Transverse colon (tissue), 4 donors: ENCODE data around the gene TRIM33. TPM values are rescaled to one million over a fixed set of nuclear protein-coding genes. Genes with fewer than 3 reads are reported as not detected.

Source experiments
- DNase-seq: peaks from one replicate; pipeline ENCODE4 v3.0.0-alpha.2; 2019
- H3K27ac ChIP-seq, 4 donors: fragments of 200-600 bp; sonication (generic); 2 replicates each; pipeline ENCODE4 v1.5.1; 2016 to 2018; ENCODE audit warnings: inconsistent platforms in 4 of 4
- H3K27me3 ChIP-seq: fragments of 200-600 bp; sonication (generic); 2 replicates; pipeline ENCODE4 v1.5.1; 2017; ENCODE audit warnings: inconsistent platforms
- H3K36me3 ChIP-seq, 4 donors: fragments of 200-600 bp; sonication (generic); 2 replicates each; pipeline ENCODE4 v1.5.1; 2017 to 2019; ENCODE audit warnings: inconsistent platforms in 4 of 4
- H3K4me1 ChIP-seq, 4 donors: fragments of 200-600 bp; sonication (generic); 2 replicates each; pipeline ENCODE4 v1.5.1; 2017 to 2020; ENCODE audit warnings: inconsistent platforms in 4 of 4
- H3K4me3 ChIP-seq, 4 donors: fragments of 200-600 bp; sonication (generic); 1 replicate in 1 of 4; 2 replicates in 3 of 4; pipeline versions ENCODE4 v1.5.1 to v1.6.1; 2017 to 2019; ENCODE audit warnings: inconsistent platforms in 4 of 4
- H3K9me3 ChIP-seq, 2 donors: fragments of 200-600 bp; sonication (generic); 2 replicates each; pipeline ENCODE4 v1.5.1; 2017 to 2019; ENCODE audit warnings: inconsistent platforms in 2 of 2
- EP300 ChIP-seq: sonication (generic); formaldehyde crosslinking; IDR thresholded peaks from one replicate; pipeline ENCODE4 v1.6.1; 2017; ENCODE audit warnings: antibody characterized with exemption, low read depth
- POLR2A ChIP-seq: fragments of 450-650 bp; IDR thresholded peaks from one replicate; pipeline ENCODE4 v1.6.1; 2016; ENCODE audit warnings: antibody characterized with exemption, mild to moderate bottlenecking, moderate library complexity
- POLR2AphosphoS5 ChIP-seq, 3 donors: sonication (generic); formaldehyde crosslinking; IDR thresholded peaks; one replicate each; pipeline ENCODE4 v1.6.1; 2016; ENCODE audit warnings: antibody characterized with exemption in 3 of 3
- WGBS, 2 donors: methylation state at CpG; one replicate each; pipeline ENCODE4 v1.1.5; 2018; ENCODE audit warnings: low coverage in 1 of 2; 5-methylcytosine and 5-hydroxymethylcytosine counted together
- in situ Hi-C, 4 donors: fragments of 200-750 bp; cut with MboI; loops; one replicate each; pipeline versions ENCODE4 v1.15.0 to v1.15.1; 2017; ENCODE audit warnings: low sequenced_read_pairs in 3 of 4, low pct_ligation_motif_present in 1 of 4, low pct_unique_long_range_greater_than_20kb in 1 of 4
- intact Hi-C: fragments of 100-400 bp; cut with DNase I; formaldehyde crosslinking; loops from one replicate; pipeline ENCODE4 v1.15.1; 2023; ENCODE audit warnings: low total_unique reads
- total RNA-seq, 4 donors: library from RNA; depleted of rRNA; stranded (reverse); fragments of >200 nt; gene quantifications; one replicate each; pipeline ENCODE4 v1.1.0, GENCODE V29; 2016
- TF ChIP-seq, protein P1 (sequence below), 5 experiments: fragments of 200-600 bp in 3 of 5; fragments of 450-650 bp in 2 of 5; sonication (generic) in 3 of 5; IDR thresholded peaks; 1 replicate in 2 of 5; 2 replicates in 3 of 5; pipeline ENCODE4 v1.5.1; 2016 to 2017; ENCODE audit warnings: antibody characterized with exemption in 5 of 5, inconsistent platforms in 3 of 5, mild to moderate bottlenecking in 2 of 5, moderate library complexity in 1 of 5

TRIM33 gene
- total RNA-seq, 4 donors from 2014 or later, result 35.4 to 53.7 (median 44.1) TPM

DNA sequence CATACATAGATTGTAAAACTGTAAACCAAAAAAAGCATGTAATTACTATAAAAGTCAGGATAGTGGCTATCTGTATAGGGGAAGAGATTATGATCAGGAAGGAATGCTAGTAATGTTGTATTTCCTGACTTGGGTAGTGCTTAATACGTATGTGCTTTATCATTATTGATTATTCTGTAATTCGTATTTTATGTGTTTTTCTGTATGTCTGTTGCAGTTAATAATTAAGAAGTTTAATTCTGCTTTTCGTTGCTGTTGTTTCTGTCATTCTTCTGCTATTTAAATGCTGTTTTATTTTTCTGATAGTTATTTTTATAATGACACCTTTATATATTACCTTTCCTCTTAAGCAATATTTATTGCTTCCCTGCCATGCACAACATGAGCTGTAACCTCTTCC is 29.3 kb upstream of the TRIM33 start:
- DNase-seq, result no peak
- H3K27ac ChIP-seq, result no peak overlapping the region

DNA sequence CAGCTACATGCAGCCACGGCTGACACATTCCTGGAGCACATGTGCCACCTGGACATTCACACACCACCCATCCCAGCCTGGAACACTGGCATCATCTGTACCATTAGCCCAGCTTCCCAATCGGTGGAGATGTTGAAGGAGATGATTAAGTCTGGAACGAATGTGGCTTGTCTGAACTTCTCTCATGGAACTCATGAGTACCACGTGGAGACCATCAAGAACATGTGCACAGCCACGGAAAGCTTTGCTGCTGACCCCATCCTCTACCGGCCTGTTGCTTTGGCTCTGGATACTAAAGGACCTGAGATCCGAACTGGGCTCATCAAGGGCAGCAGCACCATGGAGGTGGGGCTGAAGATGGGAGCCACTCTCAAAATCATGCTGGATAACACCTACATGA is 25.0 kb upstream of the TRIM33 start:
- no peak for DNase-seq

More for the DNA sequence above, 29.3 kb upstream of the TRIM33 start:
- Histone ChIP-seq H3K9me3 (no peaks in the 10 kb centered on the region), H3K4me3 (no peak overlapping the region), H3K4me1 (no peaks in the 10 kb centered on the region), H3K36me3 (no peaks in the 10 kb centered on the region), H3K27me3 (no peaks in the 10 kb centered on the region)
- WGBS, 2 donors, result 56 to 64% methylated on average over 3 of the region's 3 CpGs
- TF ChIP-seq EP300, result no peak
- TF ChIP-seq, protein P1, sequence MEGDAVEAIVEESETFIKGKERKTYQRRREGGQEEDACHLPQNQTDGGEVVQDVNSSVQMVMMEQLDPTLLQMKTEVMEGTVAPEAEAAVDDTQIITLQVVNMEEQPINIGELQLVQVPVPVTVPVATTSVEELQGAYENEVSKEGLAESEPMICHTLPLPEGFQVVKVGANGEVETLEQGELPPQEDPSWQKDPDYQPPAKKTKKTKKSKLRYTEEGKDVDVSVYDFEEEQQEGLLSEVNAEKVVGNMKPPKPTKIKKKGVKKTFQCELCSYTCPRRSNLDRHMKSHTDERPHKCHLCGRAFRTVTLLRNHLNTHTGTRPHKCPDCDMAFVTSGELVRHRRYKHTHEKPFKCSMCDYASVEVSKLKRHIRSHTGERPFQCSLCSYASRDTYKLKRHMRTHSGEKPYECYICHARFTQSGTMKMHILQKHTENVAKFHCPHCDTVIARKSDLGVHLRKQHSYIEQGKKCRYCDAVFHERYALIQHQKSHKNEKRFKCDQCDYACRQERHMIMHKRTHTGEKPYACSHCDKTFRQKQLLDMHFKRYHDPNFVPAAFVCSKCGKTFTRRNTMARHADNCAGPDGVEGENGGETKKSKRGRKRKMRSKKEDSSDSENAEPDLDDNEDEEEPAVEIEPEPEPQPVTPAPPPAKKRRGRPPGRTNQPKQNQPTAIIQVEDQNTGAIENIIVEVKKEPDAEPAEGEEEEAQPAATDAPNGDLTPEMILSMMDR (IDR thresholded peaks at IDR 0.05), result no peak
- TF ChIP-seq POLR2A, result no peak
- TF ChIP-seq POLR2AphosphoS5 (IDR thresholded peaks at IDR 0.05), result no peak
- in situ Hi-C loops, result no loop called here
- intact Hi-C loops, result no loop called here

DNA sequence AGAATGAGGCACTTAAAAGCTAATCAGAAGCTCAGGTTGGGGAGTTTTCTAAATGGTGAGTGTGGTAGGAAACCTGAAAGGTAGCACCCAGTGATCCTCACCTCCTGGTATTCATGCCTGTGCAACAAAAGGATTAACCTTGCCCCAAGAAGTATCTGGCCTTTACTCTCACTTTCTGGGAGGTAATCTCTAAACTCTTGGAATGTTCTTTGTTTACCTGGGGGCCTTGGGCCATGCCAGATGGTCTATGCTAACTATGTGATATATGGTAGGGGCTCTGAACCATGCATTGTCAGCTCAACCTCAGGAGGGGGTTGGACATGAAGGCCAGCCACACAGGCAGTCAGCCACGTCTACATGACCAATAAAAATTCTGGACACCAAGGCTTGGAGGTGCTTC is 24.4 kb upstream of the TRIM33 start:
- Histone ChIP-seq H3K9me3 (no peaks in the 10 kb centered on the region), H3K4me3 (no peak overlapping the region), H3K27ac (no peak overlapping the region), H3K36me3 (no peaks in the 10 kb centered on the region), H3K27me3 (no peaks in the 10 kb centered on the region), H3K4me1 (no peaks in the 10 kb centered on the region)
- in situ Hi-C loops (no loop called here), intact Hi-C loops (no loop called here)
- DNase-seq, result no peak
- TF ChIP-seq POLR2AphosphoS5 (IDR thresholded peaks at IDR 0.05) (no peak), POLR2A (no peak)
- TF ChIP-seq, protein P1 (IDR thresholded peaks at IDR 0.05), result no peak
- 33% methylated on average over 1 of the region's 1 CpG; no CpG with 5 or more reads in 1 of the 2 donors for WGBS, 2 donors

More for the DNA sequence above, 25.0 kb upstream of the TRIM33 start:
- Histone ChIP-seq H3K36me3 (no peaks in the 10 kb centered on the region), H3K27ac (no peak overlapping the region), H3K9me3 (no peaks in the 10 kb centered on the region), H3K4me3 (no peak overlapping the region), H3K4me1 (no peaks in the 10 kb centered on the region), H3K27me3 (no peaks in the 10 kb centered on the region)
- TF ChIP-seq EP300 (no peak), POLR2AphosphoS5 (IDR thresholded peaks at IDR 0.05) (no peak), POLR2A (no peak)
- TF ChIP-seq, protein P1 (IDR thresholded peaks at IDR 0.05), result no peak
- WGBS, 2 donors, result 90% methylated on average over 7 of the region's 7 CpGs; no CpG with 5 or more reads in 1 of the 2 donors
- in situ Hi-C loops (no loop called here), intact Hi-C loops (no loop called here)

DNA sequence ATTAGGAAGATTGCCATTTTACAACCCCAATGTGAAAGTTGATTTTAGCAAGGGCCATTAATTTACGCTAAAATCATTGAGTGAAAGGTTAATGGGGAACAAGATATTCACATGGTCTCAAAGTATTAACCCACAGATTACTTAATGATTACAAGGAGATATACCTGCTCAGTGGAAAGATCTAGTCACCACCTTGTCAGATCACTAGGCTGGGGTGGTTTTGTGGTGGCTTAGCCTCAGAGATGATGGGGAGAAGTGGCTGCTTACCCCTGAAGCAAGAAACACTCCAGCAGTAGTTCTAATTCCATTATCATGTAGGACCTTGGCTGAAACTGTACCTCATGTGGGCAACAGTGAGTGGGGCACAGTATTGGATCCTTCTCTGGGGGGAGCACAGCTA is 20.1 kb upstream of the TRIM33 start:
- intact Hi-C loops (no loop called here), in situ Hi-C loops (no loop called here)
- no peak for DNase-seq
- H3K27me3 ChIP-seq, result no peaks in the 10 kb centered on the region
- no peaks in the 10 kb centered on the region for H3K36me3 ChIP-seq
- 40 to 83% methylated on average over 1 of the region's 1 CpG for whole genome bisulfite sequencing, 2 donors
- H3K9me3 ChIP-seq, result no peaks in the 10 kb centered on the region
- no peaks in the 10 kb centered on the region for H3K4me1 ChIP-seq
- no peak overlapping the region for H3K4me3 ChIP-seq
- TF ChIP-seq POLR2AphosphoS5 (IDR thresholded peaks at IDR 0.05), result no peak
- no peak for TF ChIP-seq POLR2A
- TF ChIP-seq, protein P1 (IDR thresholded peaks at IDR 0.05), result no peak
- no peak for TF ChIP-seq EP300
- no peak overlapping the region for H3K27ac ChIP-seq
